WI38 (cell line): ENCODE measurements around the gene TMEM143.

Experiments used
- H3K4me3 ChIP-seq: 2 replicates; pipeline ENCODE4 v1.5.1; 2011; ENCODE audit warnings: low read depth, mild to moderate bottlenecking, control low read depth, low read length
- CTCF ChIP-seq: IDR thresholded peaks from 2 replicates; pipeline ENCODE4 v1.5.1; 2012; ENCODE audit warnings: low read depth, mild to moderate bottlenecking, control low read depth, low read length

TMEM143 gene

GRCh38 chr19:48386981-48387380 lies 23.2 kb upstream of the TMEM143 start:
- no peak overlapping the region for H3K4me3 ChIP-seq
- no peak for TF ChIP-seq CTCF

- no peak for TF ChIP-seq CTCF
- H3K4me3 ChIP-seq: no peak overlapping the region
These were observed 21.8 kb upstream of the TMEM143 start for GRCh38 chr19:48385461-48386087.

- no peak for TF ChIP-seq CTCF
- no peak overlapping the region for H3K4me3 ChIP-seq
These were observed 18.5 kb upstream of the TMEM143 start for GRCh38 chr19:48382286-48382685.

GRCh38 chr19:48381178-48381950 lies 17.6 kb upstream of the TMEM143 start:
- no peak overlapping the region for H3K4me3 ChIP-seq
- TF ChIP-seq CTCF: no peak

GRCh38 chr19:48379058-48379457 lies 15.3 kb upstream of the TMEM143 start:
- H3K4me3 ChIP-seq: no peak overlapping the region

GRCh38 chr19:48378194-48378570 lies 14.4 kb upstream of the TMEM143 start:
- H3K4me3 ChIP-seq: no peak overlapping the region
- TF ChIP-seq CTCF: no peak

More at GRCh38 chr19:48379058-48379457, 15.3 kb upstream of the TMEM143 start:
- TF ChIP-seq CTCF: no peak

GRCh38 chr19:48373567-48373966 lies 9.8 kb upstream of the TMEM143 start:
- no peak for TF ChIP-seq CTCF
- H3K4me3 ChIP-seq: no peak overlapping the region
